Fibroblast of mammary gland (primary cell): Measurements from ENCODE around the gene MR1.
"Not testable (repeated sequence)": the region's sequence is repeated elsewhere in the genome, so short reads cannot be mapped to it uniquely, and the experiment has no call there.

Source experiments
- DNase-seq: peaks from one replicate; pipeline ENCODE4 v3.0.0-alpha.2; 2010; ENCODE audit warnings: low read depth
- H3K4me3 ChIP-seq: 2 replicates; pipeline ENCODE4 v1.5.1; 2011; ENCODE audit warnings: low read depth, mild to moderate bottlenecking, low read length, moderate library complexity; ENCODE audit not compliant: control insufficient read depth
- TF ChIP-seq, protein P1 (sequence below): conservative IDR thresholded peaks from 2 replicates; pipeline ENCODE4 v1.5.1; 2011; ENCODE audit warnings: low read depth, low read length, inconsistent platforms; ENCODE audit not compliant: control insufficient read depth, insufficient read depth

Gene MR1

DNA sequence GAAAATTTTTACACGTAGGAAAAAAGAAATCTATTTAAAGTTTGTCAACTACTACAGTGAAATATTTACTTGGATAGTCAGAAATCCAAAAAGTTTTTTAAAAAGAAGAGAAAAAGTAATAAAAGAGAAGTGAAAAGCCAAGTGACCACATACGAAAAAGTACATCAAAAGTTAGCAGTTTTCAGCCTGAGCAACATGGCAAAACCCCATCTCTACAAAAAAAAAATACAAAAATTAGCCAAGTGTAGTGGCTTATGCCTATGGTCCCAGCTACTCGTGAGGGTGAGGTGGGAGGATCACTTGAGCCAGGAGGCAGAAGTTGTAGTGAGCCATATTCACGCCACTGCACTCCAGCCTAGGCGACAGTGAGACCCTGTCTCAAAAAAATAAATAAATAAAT is 5.2 kb upstream of the MR1 start:
- H3K4me3 ChIP-seq: no peak overlapping the region
- no peak for DNase-seq
- TF ChIP-seq, protein P1, sequence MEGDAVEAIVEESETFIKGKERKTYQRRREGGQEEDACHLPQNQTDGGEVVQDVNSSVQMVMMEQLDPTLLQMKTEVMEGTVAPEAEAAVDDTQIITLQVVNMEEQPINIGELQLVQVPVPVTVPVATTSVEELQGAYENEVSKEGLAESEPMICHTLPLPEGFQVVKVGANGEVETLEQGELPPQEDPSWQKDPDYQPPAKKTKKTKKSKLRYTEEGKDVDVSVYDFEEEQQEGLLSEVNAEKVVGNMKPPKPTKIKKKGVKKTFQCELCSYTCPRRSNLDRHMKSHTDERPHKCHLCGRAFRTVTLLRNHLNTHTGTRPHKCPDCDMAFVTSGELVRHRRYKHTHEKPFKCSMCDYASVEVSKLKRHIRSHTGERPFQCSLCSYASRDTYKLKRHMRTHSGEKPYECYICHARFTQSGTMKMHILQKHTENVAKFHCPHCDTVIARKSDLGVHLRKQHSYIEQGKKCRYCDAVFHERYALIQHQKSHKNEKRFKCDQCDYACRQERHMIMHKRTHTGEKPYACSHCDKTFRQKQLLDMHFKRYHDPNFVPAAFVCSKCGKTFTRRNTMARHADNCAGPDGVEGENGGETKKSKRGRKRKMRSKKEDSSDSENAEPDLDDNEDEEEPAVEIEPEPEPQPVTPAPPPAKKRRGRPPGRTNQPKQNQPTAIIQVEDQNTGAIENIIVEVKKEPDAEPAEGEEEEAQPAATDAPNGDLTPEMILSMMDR: no peak

DNA sequence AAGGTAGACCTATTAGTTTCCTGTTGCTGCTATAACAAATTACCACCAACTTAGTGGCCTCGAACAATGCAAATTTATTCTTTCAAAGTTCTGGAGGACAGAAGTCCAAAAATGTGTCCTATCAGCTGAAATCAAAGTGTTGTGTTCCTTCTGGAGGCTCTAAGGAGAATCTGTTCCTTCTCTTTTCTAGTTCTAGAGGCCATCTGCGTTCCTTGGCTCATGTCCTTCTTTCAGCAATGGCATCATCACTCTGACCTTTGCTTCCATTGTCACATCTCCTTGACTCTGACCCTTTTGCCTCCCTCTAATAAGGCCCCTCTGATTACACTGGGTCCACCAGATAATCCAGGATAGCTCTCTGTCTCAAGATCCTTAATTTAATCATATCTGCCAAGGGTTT is 1.2 kb upstream of the MR1 start:
- no peak for DNase-seq
- TF ChIP-seq, protein P1: no peak
- no peak overlapping the region for H3K4me3 ChIP-seq

DNA sequence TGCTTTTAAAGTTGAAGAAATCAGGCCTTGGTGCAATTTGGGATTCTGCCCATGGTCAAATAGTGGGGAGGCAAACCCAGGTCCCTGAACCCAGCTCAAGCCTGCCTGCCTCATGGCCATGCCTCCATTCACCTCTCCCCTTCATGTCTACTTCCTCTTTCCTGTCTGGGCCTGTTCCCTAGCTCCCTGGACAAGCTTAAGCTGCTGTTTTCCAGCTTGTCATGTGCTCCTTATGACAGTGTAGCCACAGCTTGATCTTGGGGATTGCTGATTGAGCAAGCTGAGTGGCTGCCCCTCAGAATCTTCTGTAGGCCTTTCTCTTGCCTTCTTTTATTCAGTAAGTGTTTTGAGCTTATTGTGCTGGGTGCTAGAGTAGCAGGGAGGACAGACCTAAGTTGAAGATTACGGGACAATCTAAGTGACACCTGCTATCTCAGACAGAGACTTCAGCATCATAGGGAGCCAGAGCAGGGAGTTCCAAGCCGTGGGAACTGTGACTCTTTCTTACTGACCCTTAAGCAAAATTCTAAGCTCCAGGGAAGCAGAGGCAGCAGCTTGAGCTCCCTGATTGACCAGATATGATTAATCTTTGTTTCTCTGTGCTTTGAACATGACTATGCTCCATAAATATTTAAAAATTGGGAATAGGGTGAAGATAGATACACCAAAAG is 520 bp upstream of the MR1 start:
- peak overlapping the region; percentile 41 for H3K4me3 ChIP-seq
- peak; percentile 53 for DNase-seq
- TF ChIP-seq, protein P1: no peak

DNA sequence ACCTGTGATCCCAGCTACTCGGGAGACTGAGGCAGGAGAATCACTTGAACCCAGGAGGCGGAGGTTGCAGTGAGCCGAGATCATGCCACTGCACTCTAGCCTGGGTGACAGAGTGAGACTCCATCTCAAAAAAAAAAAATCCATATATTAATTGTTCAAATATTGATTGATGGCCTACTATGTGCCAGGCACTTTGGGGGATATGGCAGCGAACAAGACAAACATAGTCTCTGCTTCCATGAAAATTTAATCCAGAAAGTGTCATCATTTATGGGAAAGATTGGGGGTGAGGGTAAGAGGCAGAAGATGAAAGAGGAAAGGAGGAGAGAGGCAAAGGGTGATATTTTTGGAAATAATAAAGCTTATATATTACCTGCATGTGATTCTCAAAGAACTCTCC is 1.4 kb downstream of the MR1 start:
- H3K4me3 ChIP-seq, DNase-seq: not testable (repeated sequence)

DNA sequence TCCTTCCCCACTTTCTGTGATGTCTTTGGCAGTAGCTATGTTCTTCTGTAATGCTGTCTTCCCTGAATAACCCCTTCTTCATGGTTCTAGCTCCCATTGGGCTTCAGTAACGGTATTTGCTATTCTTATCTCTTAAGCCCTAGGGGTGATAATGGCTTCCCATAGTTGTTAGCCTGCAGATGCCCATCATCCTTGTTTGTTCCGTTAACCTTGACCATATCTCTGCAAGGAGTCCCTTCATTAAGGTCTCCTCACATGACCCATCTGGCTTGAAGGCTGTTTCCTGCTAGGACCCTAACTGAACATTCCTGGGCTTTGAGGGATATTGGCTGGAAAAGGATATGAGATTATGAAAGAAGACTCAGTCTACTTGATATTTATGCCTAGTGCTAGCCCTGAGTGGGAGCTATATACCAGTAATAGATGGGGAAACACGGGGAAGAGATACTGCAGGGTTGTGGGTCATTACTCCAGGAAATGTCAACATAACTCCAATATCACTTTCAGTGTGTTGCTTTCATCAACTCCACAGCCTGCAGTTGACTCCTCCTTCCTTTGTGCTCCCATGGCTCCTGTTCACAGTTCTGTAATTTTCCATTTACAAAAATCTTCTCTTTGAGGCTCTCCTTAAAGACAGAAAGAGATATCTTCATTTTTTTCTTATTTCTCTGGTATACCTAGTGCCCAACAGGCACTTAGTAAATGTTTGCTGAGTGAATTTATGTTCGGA is 2.5 kb downstream of the MR1 start:
- DNase-seq: no peak
- TF ChIP-seq, protein P1: no peak
- no peak overlapping the region for H3K4me3 ChIP-seq

DNA sequence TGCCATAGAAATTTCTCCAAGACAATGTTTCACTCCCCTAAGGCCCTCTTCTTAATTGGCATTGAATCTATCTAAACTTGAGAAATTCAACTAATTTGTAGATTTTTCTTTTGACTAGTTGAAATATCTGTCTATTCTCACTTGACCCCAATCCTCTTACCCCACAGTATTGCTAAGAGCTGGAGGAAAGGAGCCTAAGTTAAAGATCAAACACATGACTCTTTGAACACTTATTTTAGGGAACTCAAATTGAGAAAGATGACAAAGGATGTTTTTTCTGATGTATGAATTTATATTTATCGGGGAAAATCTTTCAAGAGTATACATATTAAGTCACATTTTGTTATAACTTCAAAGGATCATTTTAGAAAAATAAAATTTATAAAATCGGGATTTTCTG is 3.6 kb downstream of the MR1 start:
- TF ChIP-seq, protein P1: no peak
- no peak overlapping the region for H3K4me3 ChIP-seq
- DNase-seq: no peak

DNA sequence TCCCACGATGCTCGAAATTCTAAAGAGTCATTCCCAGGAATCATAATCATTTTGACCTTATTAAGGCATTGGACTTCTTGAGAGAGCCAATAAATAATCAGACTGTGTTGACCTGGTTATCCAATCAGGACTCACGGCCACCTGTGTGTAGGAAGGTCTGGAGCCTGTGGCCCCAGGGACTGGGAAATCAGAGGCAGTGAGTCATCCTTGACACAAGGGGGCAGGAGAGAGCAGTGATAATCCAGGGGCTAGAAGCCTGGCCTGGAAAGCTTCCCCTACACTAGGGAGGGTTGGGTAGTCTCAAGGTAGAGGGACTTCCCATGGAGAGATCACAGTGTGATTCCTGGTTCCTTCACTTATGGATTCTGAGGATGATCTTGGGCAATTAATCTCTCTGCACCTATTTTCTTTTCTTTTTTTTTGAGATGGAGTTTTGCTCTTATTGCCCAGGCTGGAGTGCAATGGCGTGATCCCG is 4.7 kb downstream of the MR1 start:
- DNase-seq: peak; percentile 71
- TF ChIP-seq, protein P1: peak; percentile 82
- no peak overlapping the region for H3K4me3 ChIP-seq
